ENCODE data around the gene CEP20. TPM values are rescaled to one million over a fixed set of nuclear protein-coding genes. Genes with fewer than 3 reads are reported as not detected.
A peak's percentile ranks its signal among the peaks of the same experiment; 100 is the strongest.
"Not testable (repeated sequence)": the region's sequence is repeated elsewhere in the genome, so short reads cannot be mapped to it uniquely, and the experiment has no call there.

The CEP20 gene, protein sequence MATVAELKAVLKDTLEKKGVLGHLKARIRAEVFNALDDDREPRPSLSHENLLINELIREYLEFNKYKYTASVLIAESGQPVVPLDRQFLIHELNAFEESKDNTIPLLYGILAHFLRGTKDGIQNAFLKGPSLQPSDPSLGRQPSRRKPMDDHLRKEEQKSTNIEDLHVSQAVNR
- total RNA-seq (34.9 and 39.8 TPM in 2 replicates), polyA plus RNA-seq (20.5 and 21.5 TPM in 2 replicates)

DNA sequence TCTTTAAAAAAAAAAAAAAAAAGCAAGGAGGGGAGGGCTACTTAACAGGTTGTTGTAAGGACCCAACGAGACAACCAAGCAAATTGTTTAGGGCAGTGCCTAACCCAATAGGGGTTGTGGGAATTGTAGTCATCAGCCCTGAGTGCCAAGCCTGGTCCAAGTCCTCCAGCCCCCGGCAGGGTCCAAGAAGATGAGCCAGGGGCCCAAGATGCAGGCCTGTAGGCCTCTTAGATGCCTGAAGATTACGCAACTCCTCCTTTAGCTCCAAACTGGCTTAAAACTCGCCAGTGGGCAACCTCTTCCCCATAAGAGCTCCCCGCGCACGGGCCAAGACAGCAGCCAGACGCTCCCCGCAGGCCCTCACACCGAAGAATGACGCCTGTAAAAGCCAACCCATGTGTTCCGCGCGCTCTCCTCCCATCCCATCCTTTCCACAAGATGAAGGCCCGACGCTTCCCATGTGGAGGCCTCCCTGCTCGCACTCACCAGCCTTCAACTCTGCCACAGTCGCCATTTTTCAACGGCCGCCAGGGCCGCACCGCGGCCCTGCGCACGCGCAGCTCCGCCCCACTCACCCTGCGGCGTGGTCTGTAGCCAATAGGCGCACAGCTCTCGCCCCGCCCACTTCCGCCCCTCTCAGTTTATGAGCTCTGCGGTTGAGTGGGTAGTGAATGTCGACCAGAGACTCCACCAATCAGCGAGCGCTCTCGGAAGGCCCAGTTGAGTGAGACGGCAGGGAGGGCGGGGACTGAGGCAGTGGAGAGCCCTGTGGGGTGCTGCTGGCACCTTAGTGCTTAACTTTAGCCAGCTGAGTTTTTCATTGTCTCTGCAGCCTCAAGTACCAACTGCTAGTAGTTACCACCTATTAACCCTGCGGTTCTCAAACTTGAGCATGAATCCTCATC lies at the start of gene CEP20:
Gene CEP20 (minus strand): TSS at position 532 of the 905 bp plus-strand sequence. CDS start 18 bp downstream, at position 514.
- peak within 1 kb of the TSS; percentile 76 for H2AFZ ChIP-seq
- H3K4me3 ChIP-seq, result peak within 1 kb of the TSS; percentile 71
- peak; percentile 100 for DNase-seq (ENCODE audit: low spot score)
- WGBS (ENCODE audit: low lambda C conversion rate, missing lambda C conversion rate), result under 1% methylated on average over 41 of the region's 41 CpGs
- no peak for TF ChIP-seq EZH2phosphoT487 (IDR thresholded peaks at IDR 0.05; ENCODE audit: low read depth, severe bottlenecking, unreplicated experiment)
- TF ChIP-seq EZH2 (IDR thresholded peaks at IDR 0.05; ENCODE audit: borderline replicate concordance), result no peak
- TF ChIP-seq, protein P1, sequence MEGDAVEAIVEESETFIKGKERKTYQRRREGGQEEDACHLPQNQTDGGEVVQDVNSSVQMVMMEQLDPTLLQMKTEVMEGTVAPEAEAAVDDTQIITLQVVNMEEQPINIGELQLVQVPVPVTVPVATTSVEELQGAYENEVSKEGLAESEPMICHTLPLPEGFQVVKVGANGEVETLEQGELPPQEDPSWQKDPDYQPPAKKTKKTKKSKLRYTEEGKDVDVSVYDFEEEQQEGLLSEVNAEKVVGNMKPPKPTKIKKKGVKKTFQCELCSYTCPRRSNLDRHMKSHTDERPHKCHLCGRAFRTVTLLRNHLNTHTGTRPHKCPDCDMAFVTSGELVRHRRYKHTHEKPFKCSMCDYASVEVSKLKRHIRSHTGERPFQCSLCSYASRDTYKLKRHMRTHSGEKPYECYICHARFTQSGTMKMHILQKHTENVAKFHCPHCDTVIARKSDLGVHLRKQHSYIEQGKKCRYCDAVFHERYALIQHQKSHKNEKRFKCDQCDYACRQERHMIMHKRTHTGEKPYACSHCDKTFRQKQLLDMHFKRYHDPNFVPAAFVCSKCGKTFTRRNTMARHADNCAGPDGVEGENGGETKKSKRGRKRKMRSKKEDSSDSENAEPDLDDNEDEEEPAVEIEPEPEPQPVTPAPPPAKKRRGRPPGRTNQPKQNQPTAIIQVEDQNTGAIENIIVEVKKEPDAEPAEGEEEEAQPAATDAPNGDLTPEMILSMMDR (IDR thresholded peaks at IDR 0.05; ENCODE audit: poor library complexity), result no peak
- peak within 1 kb of the TSS; percentile 90 for H3K4me2 ChIP-seq
- no peaks in the 10 kb centered on the region for H3K36me3 ChIP-seq (replicated peaks; ENCODE audit: insufficient read depth, low read depth)
- peaks cover 6% of the 10 kb centered on the region for H3K4me1 ChIP-seq (ENCODE audit: insufficient read depth)
- H3K9me2 ChIP-seq (replicated peaks; ENCODE audit: insufficient read depth), result no peaks in the 10 kb centered on the region
- H3K79me2 ChIP-seq, result peaks cover 45% of the 10 kb centered on the region
- H3K27ac ChIP-seq, result peak within 1 kb of the TSS; percentile 83
- no peaks in the 10 kb centered on the region for H4K20me1 ChIP-seq (ENCODE audit: insufficient read depth, poor library complexity, severe bottlenecking)
- H3K9me3 ChIP-seq (ENCODE audit: low read depth), result no peaks in the 10 kb centered on the region
- H3K27me3 ChIP-seq, result no peaks in the 10 kb centered on the region

DNA sequence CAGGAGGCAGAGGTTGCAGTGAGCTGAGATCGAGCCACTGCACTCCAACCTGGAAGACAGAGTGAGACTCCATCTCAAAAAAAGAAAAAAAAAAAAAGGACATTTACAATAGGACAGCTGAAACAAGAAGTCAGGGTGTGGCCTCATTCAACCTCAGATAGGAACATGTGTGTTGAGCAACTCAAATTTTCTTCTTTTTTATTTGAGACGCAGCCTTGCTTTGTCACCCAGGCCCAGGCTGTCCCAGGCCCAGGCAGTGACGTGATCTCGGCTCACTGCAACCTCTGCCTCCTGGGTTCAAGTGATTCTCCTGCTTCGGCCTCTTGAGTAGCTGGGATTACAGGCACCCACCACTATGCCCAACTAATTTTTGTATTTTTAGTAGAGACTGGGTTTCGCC lies 48.4 kb upstream of the CEP20 start:
- H3K27me3 ChIP-seq; H3K9me2 ChIP-seq (replicated peaks; ENCODE audit: insufficient read depth); H3K9me3 ChIP-seq (ENCODE audit: low read depth); H3K4me1 ChIP-seq (ENCODE audit: insufficient read depth); H2AFZ ChIP-seq; H4K20me1 ChIP-seq (ENCODE audit: insufficient read depth, poor library complexity, severe bottlenecking); H3K4me2 ChIP-seq; H3K4me3 ChIP-seq; DNase-seq (ENCODE audit: low spot score); H3K27ac ChIP-seq; H3K36me3 ChIP-seq (replicated peaks; ENCODE audit: insufficient read depth, low read depth); H3K79me2 ChIP-seq: not testable (repeated sequence)
- 93% methylated on average over 6 of the region's 6 CpGs for WGBS (ENCODE audit: low lambda C conversion rate, missing lambda C conversion rate)

DNA sequence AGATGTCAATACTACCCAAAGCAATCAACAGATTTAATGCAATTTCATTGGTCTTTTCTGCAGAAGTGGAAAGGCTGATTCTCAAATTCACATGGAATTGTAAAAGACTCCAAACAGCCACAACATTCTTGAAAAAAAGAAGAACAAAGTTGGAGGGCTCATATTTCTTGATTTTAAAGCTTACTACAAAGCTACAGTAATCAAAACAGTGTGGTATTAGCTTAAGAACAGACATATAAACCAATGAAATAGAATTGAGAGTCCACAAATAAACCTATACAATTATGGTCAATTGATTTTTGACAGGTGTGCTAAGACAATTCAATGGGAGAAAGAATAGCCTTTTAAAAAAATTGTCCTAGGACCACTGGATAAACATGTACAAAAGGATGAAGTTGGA lies 46.6 kb upstream of the CEP20 start:
- TF ChIP-seq, protein P1 (IDR thresholded peaks at IDR 0.05; ENCODE audit: poor library complexity), result no peak
- Histone ChIP-seq H3K4me1 (ENCODE audit: insufficient read depth) (no peaks in the 10 kb centered on the region), H3K27me3 (no peaks in the 10 kb centered on the region), H3K9me2 (replicated peaks; ENCODE audit: insufficient read depth) (no peaks in the 10 kb centered on the region), H4K20me1 (ENCODE audit: insufficient read depth, poor library complexity, severe bottlenecking) (no peaks in the 10 kb centered on the region), H3K4me3 (no peak overlapping the region), H3K36me3 (replicated peaks; ENCODE audit: insufficient read depth, low read depth) (no peaks in the 10 kb centered on the region), H3K9me3 (ENCODE audit: low read depth) (no peaks in the 10 kb centered on the region), H3K27ac (no peak overlapping the region), H3K4me2 (no peak overlapping the region), H3K79me2 (no peaks in the 10 kb centered on the region), H2AFZ (no peak overlapping the region)
- no peak for DNase-seq (ENCODE audit: low spot score)

DNA sequence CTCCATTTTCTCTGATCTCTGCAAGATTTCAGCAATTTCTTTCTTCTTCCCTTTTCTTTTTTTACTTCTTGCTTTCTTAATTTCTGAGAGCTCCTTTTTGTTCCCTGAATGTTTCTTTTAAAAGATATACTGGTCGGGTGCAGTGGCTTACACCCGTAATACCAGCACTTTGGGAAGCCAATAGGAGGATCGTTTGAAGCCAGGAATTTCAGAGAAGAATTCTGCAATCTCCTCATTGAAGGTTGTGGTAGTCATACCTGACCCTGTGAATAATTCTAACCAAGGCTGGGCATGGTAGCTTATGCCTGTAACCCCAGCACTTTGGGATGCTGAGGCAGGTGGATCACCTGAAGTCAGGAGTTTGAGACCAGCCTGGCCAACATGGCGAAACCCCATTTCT lies 45.4 kb upstream of the CEP20 start:
- no peak for DNase-seq (ENCODE audit: low spot score)
- Histone ChIP-seq H3K36me3 (replicated peaks; ENCODE audit: insufficient read depth, low read depth) (no peaks in the 10 kb centered on the region), H4K20me1 (ENCODE audit: insufficient read depth, poor library complexity, severe bottlenecking) (no peaks in the 10 kb centered on the region), H2AFZ (no peak overlapping the region), H3K4me2 (no peak overlapping the region), H3K9me2 (replicated peaks; ENCODE audit: insufficient read depth) (no peaks in the 10 kb centered on the region), H3K27ac (no peak overlapping the region), H3K27me3 (no peaks in the 10 kb centered on the region), H3K9me3 (ENCODE audit: low read depth) (no peaks in the 10 kb centered on the region), H3K79me2 (no peaks in the 10 kb centered on the region), H3K4me1 (ENCODE audit: insufficient read depth) (no peaks in the 10 kb centered on the region), H3K4me3 (no peak overlapping the region)
- WGBS (ENCODE audit: low lambda C conversion rate, missing lambda C conversion rate), result 85% methylated on average over 4 of the region's 4 CpGs
- TF ChIP-seq, protein P1 (IDR thresholded peaks at IDR 0.05; ENCODE audit: poor library complexity), result no peak
- TF ChIP-seq EZH2 (IDR thresholded peaks at IDR 0.05; ENCODE audit: borderline replicate concordance) (no peak), EZH2phosphoT487 (IDR thresholded peaks at IDR 0.05; ENCODE audit: low read depth, severe bottlenecking, unreplicated experiment) (no peak)
